Suprapubic skin (tissue), 4 donors: ENCODE results near the gene MTA1.

Experiments
- EP300 ChIP-seq: sonication (generic); formaldehyde crosslinking; IDR thresholded peaks from one replicate; pipeline ENCODE4 v1.6.1; 2017; ENCODE audit warnings: antibody characterized with exemption
- POLR2A ChIP-seq, 2 donors: fragments of 450-650 bp; IDR thresholded peaks; one replicate each; pipeline ENCODE4 v1.6.1; 2017; ENCODE audit warnings: antibody characterized with exemption in 2 of 2, mild to moderate bottlenecking in 2 of 2, moderate library complexity in 2 of 2
- POLR2AphosphoS5 ChIP-seq, 3 donors: sonication (generic); formaldehyde crosslinking; IDR thresholded peaks; one replicate each; pipeline ENCODE4 v1.6.1; 2017; ENCODE audit warnings: antibody characterized with exemption in 3 of 3
- TF ChIP-seq, protein P1 (sequence below), 2 donors: fragments of 200-600 bp in 1 of 2; fragments of 450-650 bp in 1 of 2; sonication (generic) in 1 of 2; IDR thresholded peaks; one replicate each; pipeline ENCODE4 v1.5.1; 2016 to 2019; ENCODE audit warnings: antibody characterized with exemption in 2 of 2, mild to moderate bottlenecking in 1 of 2, moderate library complexity in 1 of 2

DNA sequence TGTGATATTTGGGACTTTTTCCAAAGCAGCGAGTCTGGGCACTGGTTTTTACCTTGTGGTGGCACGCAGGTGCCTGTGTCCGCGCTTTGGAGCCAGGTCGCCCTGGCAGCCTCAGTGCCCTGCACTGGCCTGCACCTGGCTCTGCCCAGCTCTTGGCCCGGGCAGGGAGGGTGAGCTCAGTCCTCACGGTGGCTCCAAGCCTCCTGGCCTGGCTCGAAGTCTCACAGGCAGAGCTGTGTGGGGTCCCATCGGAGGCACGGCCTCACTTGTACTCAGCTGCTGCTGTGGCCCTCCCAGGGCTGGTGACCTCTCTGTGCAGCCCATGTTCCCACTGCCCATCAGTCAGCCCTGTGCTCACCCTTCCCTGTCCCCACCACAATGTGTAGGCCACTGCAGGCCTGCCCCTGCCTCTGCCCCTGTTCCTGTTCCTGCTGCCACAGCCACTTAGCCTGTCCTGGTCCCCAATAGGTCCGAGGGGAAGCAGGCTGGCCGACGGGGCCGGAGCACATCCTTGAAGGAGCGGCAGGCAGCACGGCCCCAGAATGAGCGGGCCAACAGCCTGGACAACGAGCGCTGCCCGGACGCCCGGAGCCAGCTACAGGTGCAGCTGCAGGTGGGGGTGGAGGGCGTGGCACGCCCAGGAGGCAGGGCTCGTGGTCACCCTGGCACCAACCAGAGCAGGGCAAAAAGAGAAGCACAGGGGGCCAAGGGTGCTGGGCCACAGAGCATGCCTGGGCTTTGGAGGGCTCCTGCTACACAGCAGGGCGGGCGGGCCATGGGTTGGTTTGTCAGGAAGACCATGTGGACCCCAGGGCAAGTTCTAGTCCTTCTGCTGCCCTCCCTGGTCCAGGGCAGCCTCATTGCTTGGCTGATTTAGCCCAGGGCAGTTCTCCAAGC is 37.9 kb upstream of the MTA1 start:
- TF ChIP-seq, protein P1, sequence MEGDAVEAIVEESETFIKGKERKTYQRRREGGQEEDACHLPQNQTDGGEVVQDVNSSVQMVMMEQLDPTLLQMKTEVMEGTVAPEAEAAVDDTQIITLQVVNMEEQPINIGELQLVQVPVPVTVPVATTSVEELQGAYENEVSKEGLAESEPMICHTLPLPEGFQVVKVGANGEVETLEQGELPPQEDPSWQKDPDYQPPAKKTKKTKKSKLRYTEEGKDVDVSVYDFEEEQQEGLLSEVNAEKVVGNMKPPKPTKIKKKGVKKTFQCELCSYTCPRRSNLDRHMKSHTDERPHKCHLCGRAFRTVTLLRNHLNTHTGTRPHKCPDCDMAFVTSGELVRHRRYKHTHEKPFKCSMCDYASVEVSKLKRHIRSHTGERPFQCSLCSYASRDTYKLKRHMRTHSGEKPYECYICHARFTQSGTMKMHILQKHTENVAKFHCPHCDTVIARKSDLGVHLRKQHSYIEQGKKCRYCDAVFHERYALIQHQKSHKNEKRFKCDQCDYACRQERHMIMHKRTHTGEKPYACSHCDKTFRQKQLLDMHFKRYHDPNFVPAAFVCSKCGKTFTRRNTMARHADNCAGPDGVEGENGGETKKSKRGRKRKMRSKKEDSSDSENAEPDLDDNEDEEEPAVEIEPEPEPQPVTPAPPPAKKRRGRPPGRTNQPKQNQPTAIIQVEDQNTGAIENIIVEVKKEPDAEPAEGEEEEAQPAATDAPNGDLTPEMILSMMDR (IDR thresholded peaks at IDR 0.05), result no peak
- no peak for TF ChIP-seq POLR2A (IDR thresholded peaks at IDR 0.05)
- TF ChIP-seq EP300, result no peak
- TF ChIP-seq POLR2AphosphoS5 (IDR thresholded peaks at IDR 0.05), result no peak
